A549 (cell line): Measurements from ENCODE around the gene ATP5PD.

Experiments used
- CTCF ChIP-seq: fragments of >200 bp; sonication (Bioruptor Twin); formaldehyde crosslinking; IDR thresholded peaks from 3 replicates; pipeline ENCODE4 v1.5.1; 2016
- ELK1 ChIP-seq: fragments of 150-350 bp; IDR thresholded peaks from 2 replicates; pipeline ENCODE4 v1.6.1; 2014; ENCODE audit warnings: low read depth, mild to moderate bottlenecking, low read length
- EP300 ChIP-seq, 2 experiments: fragments of >200 bp; sonication (Bioruptor Twin); formaldehyde crosslinking; IDR thresholded peaks; 2 replicates in 1 of 2; 3 replicates in 1 of 2; pipeline ENCODE4 v1.6.1; 2016 to 2017
- FOSB ChIP-seq: fragments of 250-450 bp; sonication (Bioruptor Pico); IDR thresholded peaks from 2 replicates; pipeline ENCODE4 v1.5.0; 2020; ENCODE audit warnings: mild to moderate bottlenecking, moderate library complexity
- FOSL2 ChIP-seq, 2 experiments: fragments of 450-650 bp in 1 of 2; fragments of >200 bp in 1 of 2; sonication (Bioruptor Twin) in 1 of 2; formaldehyde crosslinking; IDR thresholded peaks; 2 replicates each; pipeline versions ENCODE4 v1.5.0 to v1.6.1; 2016 to 2020; ENCODE audit warnings: mild to moderate bottlenecking in 1 of 2, moderate library complexity in 1 of 2
- HDAC2 ChIP-seq: fragments of 200-600 bp; sonication (generic); IDR thresholded peaks from 2 replicates; pipeline ENCODE4 v1.6.1; 2016
- JUN ChIP-seq, 2 experiments: fragments of >200 bp; sonication (Bioruptor Twin); formaldehyde crosslinking; IDR thresholded peaks; 2 replicates in 1 of 2; 3 replicates in 1 of 2; pipeline ENCODE4 v1.6.1; 2016 to 2017
- MAFK ChIP-seq: fragments of 450-650 bp; IDR thresholded peaks from 2 replicates; pipeline ENCODE4 v1.6.1; 2014; ENCODE audit not compliant: partially characterized antibody
- MYC ChIP-seq: IDR thresholded peaks from 2 replicates; pipeline ENCODE4 v1.6.1; 2012; ENCODE audit warnings: mild to moderate bottlenecking, inconsistent platforms, low read length, improper control_type of control experiment, borderline replicate concordance
- POLR2A ChIP-seq: IDR thresholded peaks from 2 replicates; pipeline ENCODE4 v1.6.1; 2012; ENCODE audit warnings: mild to moderate bottlenecking, low read length
- RAD21 ChIP-seq, 2 experiments: fragments of >200 bp in 1 of 2; sonication (Bioruptor Twin) in 1 of 2; formaldehyde crosslinking in 1 of 2; IDR thresholded peaks in 1 of 2; conservative IDR thresholded peaks in 1 of 2; 2 replicates in 1 of 2; 3 replicates in 1 of 2; pipeline ENCODE4 v1.6.1; 2012 to 2018; ENCODE audit warnings: inconsistent platforms in 1 of 2
- TF ChIP-seq, protein P1 (sequence below): fragments of 200-600 bp; sonication (generic); IDR thresholded peaks from 2 replicates; pipeline ENCODE4 v1.6.1; 2016; ENCODE audit warnings: antibody characterized with exemption, mild to moderate bottlenecking, moderate library complexity
- TF ChIP-seq, protein P2 (sequence below): fragments of 450-650 bp; IDR thresholded peaks from 2 replicates; pipeline ENCODE4 v1.6.1; 2014; ENCODE audit warnings: antibody characterized with exemption

GRCh38 chr17:75006653-75007052 is 40.1 kb downstream of the ATP5PD start:
- TF ChIP-seq CTCF (0 out of 3 replicates have a peak, but pooled peaks have one; percentile 13), ELK1 (no peak), POLR2A (no peak), FOSB (CRISPR knock-in tag) (no peak), HDAC2 (no peak), FOSL2 (IDR thresholded peaks at IDR 0.05) (no peak), FOSL2 (CRISPR knock-in tag; IDR thresholded peaks at IDR 0.05) (no peak), RAD21 (conservative IDR thresholded peaks at IDR 0.05 in 1 of 2, IDR thresholded peaks at IDR 0.05 in 1 of 2) (peak; percentile 33 to 57; a peak in 4 of 5 replicates), MYC (no peak), EP300 (IDR thresholded peaks at IDR 0.05) (no peak), JUN (IDR thresholded peaks at IDR 0.05) (no peak), MAFK (no peak)
- TF ChIP-seq, protein P1, sequence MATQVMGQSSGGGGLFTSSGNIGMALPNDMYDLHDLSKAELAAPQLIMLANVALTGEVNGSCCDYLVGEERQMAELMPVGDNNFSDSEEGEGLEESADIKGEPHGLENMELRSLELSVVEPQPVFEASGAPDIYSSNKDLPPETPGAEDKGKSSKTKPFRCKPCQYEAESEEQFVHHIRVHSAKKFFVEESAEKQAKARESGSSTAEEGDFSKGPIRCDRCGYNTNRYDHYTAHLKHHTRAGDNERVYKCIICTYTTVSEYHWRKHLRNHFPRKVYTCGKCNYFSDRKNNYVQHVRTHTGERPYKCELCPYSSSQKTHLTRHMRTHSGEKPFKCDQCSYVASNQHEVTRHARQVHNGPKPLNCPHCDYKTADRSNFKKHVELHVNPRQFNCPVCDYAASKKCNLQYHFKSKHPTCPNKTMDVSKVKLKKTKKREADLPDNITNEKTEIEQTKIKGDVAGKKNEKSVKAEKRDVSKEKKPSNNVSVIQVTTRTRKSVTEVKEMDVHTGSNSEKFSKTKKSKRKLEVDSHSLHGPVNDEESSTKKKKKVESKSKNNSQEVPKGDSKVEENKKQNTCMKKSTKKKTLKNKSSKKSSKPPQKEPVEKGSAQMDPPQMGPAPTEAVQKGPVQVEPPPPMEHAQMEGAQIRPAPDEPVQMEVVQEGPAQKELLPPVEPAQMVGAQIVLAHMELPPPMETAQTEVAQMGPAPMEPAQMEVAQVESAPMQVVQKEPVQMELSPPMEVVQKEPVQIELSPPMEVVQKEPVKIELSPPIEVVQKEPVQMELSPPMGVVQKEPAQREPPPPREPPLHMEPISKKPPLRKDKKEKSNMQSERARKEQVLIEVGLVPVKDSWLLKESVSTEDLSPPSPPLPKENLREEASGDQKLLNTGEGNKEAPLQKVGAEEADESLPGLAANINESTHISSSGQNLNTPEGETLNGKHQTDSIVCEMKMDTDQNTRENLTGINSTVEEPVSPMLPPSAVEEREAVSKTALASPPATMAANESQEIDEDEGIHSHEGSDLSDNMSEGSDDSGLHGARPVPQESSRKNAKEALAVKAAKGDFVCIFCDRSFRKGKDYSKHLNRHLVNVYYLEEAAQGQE, result no peak
- TF ChIP-seq, protein P2, sequence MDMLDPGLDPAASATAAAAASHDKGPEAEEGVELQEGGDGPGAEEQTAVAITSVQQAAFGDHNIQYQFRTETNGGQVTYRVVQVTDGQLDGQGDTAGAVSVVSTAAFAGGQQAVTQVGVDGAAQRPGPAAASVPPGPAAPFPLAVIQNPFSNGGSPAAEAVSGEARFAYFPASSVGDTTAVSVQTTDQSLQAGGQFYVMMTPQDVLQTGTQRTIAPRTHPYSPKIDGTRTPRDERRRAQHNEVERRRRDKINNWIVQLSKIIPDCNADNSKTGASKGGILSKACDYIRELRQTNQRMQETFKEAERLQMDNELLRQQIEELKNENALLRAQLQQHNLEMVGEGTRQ, result no peak
